Upper lobe of right lung (tissue), 1 donor: ENCODE results near the gene SP7. TPM values are rescaled to one million over a fixed set of nuclear protein-coding genes. Genes with fewer than 3 reads are reported as not detected.

Experiments
- ATAC-seq: fragments of 200-7000 bp; cut with Tn5 transposase; one replicate; pipeline ENCODE4 v1.9.1; 2020; ENCODE audit warnings: mild to moderate bottlenecking, moderate library complexity
- DNase-seq: peaks from one replicate; pipeline ENCODE4 v3.0.0-alpha.2; 2020
- H3K27ac ChIP-seq: fragments of 200-600 bp; one replicate; pipeline ENCODE4 v1.8.0; 2022
- H3K27me3 ChIP-seq: fragments of 200-600 bp; one replicate; pipeline ENCODE4 v1.8.0; 2022; ENCODE audit warnings: mild to moderate bottlenecking
- H3K36me3 ChIP-seq: fragments of 200-600 bp; one replicate; pipeline ENCODE4 v1.8.0; 2022
- H3K4me1 ChIP-seq: fragments of 200-600 bp; one replicate; pipeline ENCODE4 v1.8.0; 2022
- H3K4me3 ChIP-seq: fragments of 200-600 bp; one replicate; pipeline ENCODE4 v1.8.0; 2022; ENCODE audit warnings: mild to moderate bottlenecking
- H3K9me3 ChIP-seq: fragments of 200-600 bp; one replicate; pipeline ENCODE4 v1.8.0; 2022
- CTCF ChIP-seq: fragments of 200-600 bp; IDR thresholded peaks from one replicate; pipeline ENCODE4 v1.8.0; 2022; ENCODE audit warnings: antibody characterized with exemption
- intact Hi-C: fragments of 100-400 bp; cut with DNase I; formaldehyde crosslinking; loops from one replicate; pipeline ENCODE4 v1.11.0; 2022
- long read RNA-seq: library from polyadenylated mRNA; unstranded; transcript quantifications from one replicate; pipeline ENCODE4 v2.0.0, GENCODE V29; 2021
- total RNA-seq: library from RNA; stranded (reverse); fragmentation: NEBNext Ultra II Directional; extraction: Animal tissue kit (Norgen Biotek cat#: 25700); gene quantifications from one replicate; pipeline ENCODE4 v1.2.1, GENCODE V29; 2021
- donor health status: DM: no; HTN: yes; CAD: no; lungs with severe emphysema.

SP7 gene
- not detected for total RNA-seq
- long read RNA-seq, result 0 reads

- H3K27me3 ChIP-seq, result peaks cover 29% of the 10 kb centered on the region
These were observed at the start of gene SP7 for GRCh38 chr12:53336181-53336681. TSS of gene SP7 (minus strand) at chr12:53336354. CDS start at chr12:53335646, 708 bp downstream.

GRCh38 chr12:53383258-53383657 lies 47.1 kb upstream of the SP7 start:
- H3K27me3 ChIP-seq, result no peaks in the 10 kb centered on the region
- DNase-seq (peak; percentile 22), ATAC-seq (no peak)
- H3K27ac ChIP-seq, result no peak overlapping the region
- H3K36me3 ChIP-seq, result peaks cover 35% of the 10 kb centered on the region
- no peak for TF ChIP-seq CTCF
- intact Hi-C loops, result no loop called here
- no peaks in the 10 kb centered on the region for H3K9me3 ChIP-seq
- peak overlapping the region; percentile 33 for H3K4me3 ChIP-seq
- peaks cover 78% of the 10 kb centered on the region for H3K4me1 ChIP-seq

More at GRCh38 chr12:53336181-53336681, at the start of gene SP7:
- no peak for ATAC-seq
- TF ChIP-seq CTCF, result no peak
- no peaks in the 10 kb centered on the region for H3K4me1 ChIP-seq
- no peak for DNase-seq
- intact Hi-C loops, result no loop called here
- H3K9me3 ChIP-seq, result no peaks in the 10 kb centered on the region
- H3K36me3 ChIP-seq, result no peaks in the 10 kb centered on the region
- no peak within 1 kb of the TSS for H3K4me3 ChIP-seq
- H3K27ac ChIP-seq, result no peak within 1 kb of the TSS

GRCh38 chr12:53381731-53382630 lies 45.8 kb upstream of the SP7 start:
- ATAC-seq (no peak), DNase-seq (peak; percentile 65)
- peak overlapping the region; percentile 53 for H3K4me3 ChIP-seq
- H3K4me1 ChIP-seq, result peaks cover 69% of the 10 kb centered on the region
- no peaks in the 10 kb centered on the region for H3K9me3 ChIP-seq
- no peaks in the 10 kb centered on the region for H3K27me3 ChIP-seq
- intact Hi-C loops, result no loop called here
- peak overlapping the region; percentile 49 for H3K27ac ChIP-seq
- TF ChIP-seq CTCF, result peak; percentile 48
- peaks cover 31% of the 10 kb centered on the region for H3K36me3 ChIP-seq

- H3K27ac ChIP-seq, result peak overlapping the region; percentile 49
- no peaks in the 10 kb centered on the region for H3K27me3 ChIP-seq
- intact Hi-C loops, result no loop called here
- TF ChIP-seq CTCF, result no peak
- H3K9me3 ChIP-seq, result no peaks in the 10 kb centered on the region
- peaks cover 60% of the 10 kb centered on the region for H3K4me1 ChIP-seq
- H3K36me3 ChIP-seq, result peaks cover 31% of the 10 kb centered on the region
- ATAC-seq (no peak), DNase-seq (peak; percentile 53)
- peak overlapping the region; percentile 53 for H3K4me3 ChIP-seq
These were observed 44.9 kb upstream of the SP7 start for GRCh38 chr12:53380794-53381730.

GRCh38 chr12:53380104-53380793 lies 44.1 kb upstream of the SP7 start, which contains the start of gene SP1:
TSS of gene SP1 (plus strand) at chr12:53380176. CDS start at chr12:53380292, 116 bp downstream.
- intact Hi-C loops, result no loop called here
- H3K27me3 ChIP-seq, result no peaks in the 10 kb centered on the region

More at GRCh38 chr12:53380104-53380793, 44.1 kb upstream of the SP7 start, which contains the start of gene SP1:
- no peak for TF ChIP-seq CTCF
- H3K27ac ChIP-seq, result peak within 1 kb of the TSS; percentile 97
- peaks cover 31% of the 10 kb centered on the region for H3K36me3 ChIP-seq
- ATAC-seq, result peak; percentile 88
- H3K9me3 ChIP-seq, result no peaks in the 10 kb centered on the region
- peak within 1 kb of the TSS; percentile 62 for H3K4me3 ChIP-seq
- DNase-seq, result peak; percentile 99
- peaks cover 52% of the 10 kb centered on the region for H3K4me1 ChIP-seq
